Measurements from ENCODE around the gene ACOT6. TPM values are rescaled to one million over a fixed set of nuclear protein-coding genes. Genes with fewer than 3 reads are reported as not detected.
"Not testable (repeated sequence)": the region's sequence is repeated elsewhere in the genome, so short reads cannot be mapped to it uniquely, and the experiment has no call there.

Gene ACOT6
- total RNA-seq, 4 donors from 2014 or later: not detected

DNA sequence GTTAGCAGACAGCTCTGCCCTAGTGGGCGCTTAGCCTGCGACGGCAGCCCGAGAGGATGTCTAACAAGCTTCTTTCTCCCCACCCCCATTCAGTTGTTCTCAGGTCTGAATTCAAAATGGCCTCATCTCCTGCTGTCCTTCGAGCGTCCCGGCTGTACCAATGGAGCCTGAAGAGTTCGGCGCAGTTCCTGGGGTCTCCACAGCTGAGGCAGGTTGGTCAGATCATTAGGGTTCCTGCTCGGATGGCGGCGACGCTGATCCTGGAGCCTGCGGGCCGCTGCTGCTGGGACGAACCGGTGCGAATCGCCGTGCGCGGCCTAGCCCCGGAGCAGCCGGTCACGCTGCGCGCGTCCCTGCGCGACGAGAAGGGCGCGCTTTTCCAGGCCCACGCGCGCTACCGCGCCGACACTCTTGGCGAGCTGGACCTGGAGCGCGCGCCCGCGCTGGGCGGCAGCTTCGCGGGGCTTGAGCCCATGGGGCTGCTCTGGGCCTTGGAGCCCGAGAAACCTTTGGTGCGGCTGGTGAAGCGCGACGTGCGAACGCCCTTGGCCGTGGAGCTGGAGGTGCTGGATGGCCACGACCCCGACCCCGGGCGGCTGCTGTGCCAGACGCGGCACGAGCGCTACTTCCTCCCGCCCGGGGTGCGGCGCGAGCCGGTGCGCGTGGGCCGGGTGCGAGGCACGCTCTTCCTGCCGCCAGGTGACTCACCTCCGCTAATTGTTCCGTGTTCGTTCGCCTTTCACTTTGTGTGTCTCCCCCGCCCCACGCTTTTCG is 42.9 kb upstream of the ACOT6 start, which contains the start of gene ACOT2:
Gene ACOT2, plus strand, starts transcription at position 29 of the 774 bp plus-strand sequence. Its CDS starts 28 bp downstream, at position 57.
- H3K27me3 ChIP-seq; H3K9me3 ChIP-seq; DNase-seq; intact Hi-C loops (cut with DNase I); H3K36me3 ChIP-seq: not testable (repeated sequence)
- peaks cover 0 to 32% (median 16%) of the 10 kb centered on the region in 3 donors for H3K4me1 ChIP-seq
- peak within 1 kb of the TSS; percentile 86 to 95 (median 92) for H3K27ac ChIP-seq
- 0% methylated on average over 2 to 5 of the region's 83 CpGs for whole genome bisulfite sequencing, 2 donors
- TF ChIP-seq CTCF (IDR thresholded peaks at IDR 0.05) (peak in 2 of 6 experiments; percentile 9 to 24), POLR2A (IDR thresholded peaks at IDR 0.05) (peak in 2 of 4 donors; percentile 11 to 40)
- H3K4me3 ChIP-seq: peak within 1 kb of the TSS; percentile 54 to 81 (median 62)

DNA sequence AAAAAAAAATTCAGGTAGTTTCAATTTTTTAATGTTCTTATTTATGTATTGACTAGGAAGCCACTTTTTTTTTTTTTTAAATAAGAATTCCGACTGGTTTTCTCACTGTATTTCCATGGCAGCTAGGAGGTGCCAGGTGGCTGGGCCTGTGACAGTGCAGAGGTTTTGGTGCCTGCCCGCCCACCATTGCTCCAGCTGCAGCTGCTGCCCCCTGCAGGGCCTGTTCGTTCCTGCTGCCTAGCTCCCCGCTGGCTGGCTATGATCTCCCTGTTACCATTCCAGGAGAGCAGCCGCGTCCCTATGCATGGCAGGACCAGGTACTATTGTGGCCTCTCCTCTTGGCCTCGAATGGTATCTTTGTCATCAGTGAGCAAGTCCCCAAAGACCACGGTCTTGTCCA is 41.4 kb upstream of the ACOT6 start:
- 21 to 35% methylated on average over 5 to 6 of the region's 8 CpGs for WGBS, 2 donors
- DNase-seq; intact Hi-C loops (cut with DNase I); H3K9me3 ChIP-seq; H3K36me3 ChIP-seq; H3K27me3 ChIP-seq: not testable (repeated sequence)
- peaks cover 0 to 32% (median 16%) of the 10 kb centered on the region in 3 donors for H3K4me1 ChIP-seq
- TF ChIP-seq CTCF (IDR thresholded peaks at IDR 0.05): peak; percentile 14 to 62 (median 50)
- peak overlapping the region in 2 of 4 donors; percentile 18 to 64 for H3K4me3 ChIP-seq
- H3K27ac ChIP-seq: peak overlapping the region in 1 of 4 donors; percentile 92

DNA sequence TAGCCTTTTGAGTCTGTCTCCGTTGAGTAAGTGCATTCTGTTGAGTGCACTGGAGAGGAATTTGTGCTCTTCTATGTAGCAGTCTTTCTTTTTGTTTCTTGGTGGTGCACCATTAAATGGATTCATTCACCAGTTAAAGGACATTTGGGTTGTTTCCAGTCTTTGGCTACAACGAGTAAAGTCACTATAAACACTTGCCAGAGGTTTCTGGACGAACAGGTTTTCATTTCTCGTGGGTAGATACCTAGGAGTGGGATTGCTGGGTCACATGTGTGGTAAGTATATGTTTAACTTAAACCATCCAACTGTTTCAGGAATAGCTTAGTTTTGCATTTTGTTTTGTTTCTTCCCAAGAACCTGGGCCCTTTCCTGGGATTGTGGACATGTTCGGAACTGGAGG is 39.3 kb upstream of the ACOT6 start:
- H3K27ac ChIP-seq; DNase-seq; intact Hi-C loops (cut with DNase I); H3K27me3 ChIP-seq; H3K36me3 ChIP-seq; H3K4me3 ChIP-seq; H3K9me3 ChIP-seq: not testable (repeated sequence)
- H3K4me1 ChIP-seq: peaks cover 0 to 15% (median 10%) of the 10 kb centered on the region in 3 donors
- WGBS, 2 donors: 53 to 57% methylated on average over 5 of the region's 5 CpGs

DNA sequence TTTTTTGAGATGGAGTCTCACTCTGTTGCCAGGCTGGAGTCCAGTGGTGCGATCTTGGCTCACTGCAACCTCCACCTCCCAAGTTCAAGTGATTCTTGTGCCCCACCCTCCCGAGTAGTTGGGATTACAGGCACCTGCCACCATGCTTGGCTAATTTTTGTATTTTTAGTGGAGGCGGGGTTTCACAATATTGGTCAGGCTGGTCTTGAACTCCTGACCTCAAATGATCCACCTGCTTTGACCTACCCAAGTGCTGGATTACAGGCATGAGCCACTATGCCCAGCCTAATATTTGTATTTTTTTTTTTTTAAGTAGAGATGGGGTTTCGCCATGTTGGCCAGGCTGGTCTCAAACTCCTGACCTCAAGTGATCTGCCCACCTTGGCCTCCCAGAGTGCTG is 38.6 kb upstream of the ACOT6 start:
- H3K27ac ChIP-seq; H3K4me1 ChIP-seq; H3K36me3 ChIP-seq; H3K4me3 ChIP-seq; H3K9me3 ChIP-seq; intact Hi-C loops (cut with DNase I); H3K27me3 ChIP-seq; DNase-seq: not testable (repeated sequence)
- 62 to 84% methylated on average over 4 of the region's 4 CpGs for WGBS, 2 donors

DNA sequence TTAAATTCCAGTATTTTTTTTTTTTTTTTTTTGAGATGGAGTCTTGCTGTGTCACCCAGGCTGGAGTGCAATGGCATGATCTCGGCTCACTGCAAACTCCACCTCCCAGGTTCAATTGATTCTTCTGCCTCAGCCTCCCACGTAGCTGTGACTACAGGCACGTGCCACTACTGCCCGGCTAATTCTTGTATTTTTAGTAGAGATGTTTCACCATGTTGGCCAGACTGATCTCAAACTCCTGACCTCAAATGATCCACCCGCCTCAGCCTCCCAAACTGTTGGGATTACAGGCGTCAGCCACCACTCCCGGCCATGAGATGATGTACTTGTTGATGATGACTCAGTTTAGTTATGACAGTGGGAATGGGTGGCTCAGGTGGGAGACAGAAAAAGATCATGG is 38.1 kb upstream of the ACOT6 start:
- H3K4me1 ChIP-seq; H3K27me3 ChIP-seq; intact Hi-C loops (cut with DNase I); H3K4me3 ChIP-seq; DNase-seq; H3K9me3 ChIP-seq; H3K36me3 ChIP-seq: not testable (repeated sequence)
- H3K27ac ChIP-seq: peak overlapping the region in 1 of 4 donors; percentile 25
- 82 to 91% methylated on average over 4 to 7 of the region's 7 CpGs for WGBS, 2 donors

DNA sequence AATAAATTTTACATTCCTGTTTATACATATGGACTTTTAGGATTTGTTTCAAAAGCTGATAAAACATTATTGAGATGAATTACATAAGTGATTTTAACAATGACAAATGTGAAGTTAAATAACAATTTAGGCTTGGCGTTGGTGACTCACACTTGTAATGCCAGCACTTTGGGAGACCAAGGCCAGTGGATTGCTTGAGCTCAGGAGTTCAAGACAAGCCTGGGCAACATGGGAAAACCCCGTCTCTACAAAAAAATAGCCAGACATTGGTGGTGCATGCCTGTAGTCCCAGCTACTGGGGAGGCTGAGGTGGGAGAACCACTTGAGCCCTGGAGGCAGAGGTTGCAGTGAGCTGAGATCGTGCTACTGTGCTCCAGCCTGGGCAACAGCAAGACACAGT is 35.9 kb upstream of the ACOT6 start:
- no peak overlapping the region for H3K27ac ChIP-seq
- H3K4me1 ChIP-seq: no peaks in the 10 kb centered on the region
- no peak for TF ChIP-seq CTCF (IDR thresholded peaks at IDR 0.05)
- TF ChIP-seq POLR2A (IDR thresholded peaks at IDR 0.05): no peak
- H3K9me3 ChIP-seq: no peaks in the 10 kb centered on the region
- intact Hi-C loops (cut with DNase I): no loop called here
- DNase-seq: no peak
- no peaks in the 10 kb centered on the region for H3K27me3 ChIP-seq
- H3K4me3 ChIP-seq: no peak overlapping the region
- WGBS, 2 donors: 38 to 46% methylated on average over 3 of the region's 3 CpGs
- H3K36me3 ChIP-seq: no peaks in the 10 kb centered on the region

- H3K27me3 ChIP-seq; DNase-seq; H3K4me3 ChIP-seq; H3K36me3 ChIP-seq; H3K4me1 ChIP-seq; intact Hi-C loops (cut with DNase I); H3K27ac ChIP-seq; H3K9me3 ChIP-seq: not testable (repeated sequence)
- WGBS, 2 donors: no CpG with 5 or more reads among the region's 2 CpGs
Measured at GRCh38 chr14:73577214-73577613, 35.1 kb upstream of the ACOT6 start.

GRCh38 chr14:73582102-73582979 is 30.0 kb upstream of the ACOT6 start:
- H3K36me3 ChIP-seq; H3K9me3 ChIP-seq; H3K27ac ChIP-seq; DNase-seq; H3K4me3 ChIP-seq; intact Hi-C loops (cut with DNase I); H3K4me1 ChIP-seq; H3K27me3 ChIP-seq: not testable (repeated sequence)
- 84 to 90% methylated on average over 7 to 9 of the region's 11 CpGs for WGBS, 2 donors

Data from esophagus squamous epithelium (tissue), 5 donors.